IMR-90 (cell line): ENCODE data around the gene RHEX.

Experiments
- FOS ChIP-seq: fragments of 150-350 bp; IDR thresholded peaks from 2 replicates; pipeline ENCODE4 v1.6.1; 2016; ENCODE audit warnings: low read depth, low read length
- NFE2L2 ChIP-seq: fragments of 150-350 bp; IDR thresholded peaks from 2 replicates; pipeline ENCODE4 v1.6.1; 2016; ENCODE audit warnings: low read depth, mild to moderate bottlenecking, low read length
- POLR2A ChIP-seq: IDR thresholded peaks from 2 replicates; pipeline ENCODE4 v1.6.1; 2012; ENCODE audit warnings: mild to moderate bottlenecking, low read depth, low read length
- TF ChIP-seq, protein P1 (sequence below): conservative IDR thresholded peaks from 2 replicates; pipeline ENCODE4 v1.5.1; 2012; ENCODE audit warnings: mild to moderate bottlenecking, low read depth, low read length, improper control_type of control experiment

DNA sequence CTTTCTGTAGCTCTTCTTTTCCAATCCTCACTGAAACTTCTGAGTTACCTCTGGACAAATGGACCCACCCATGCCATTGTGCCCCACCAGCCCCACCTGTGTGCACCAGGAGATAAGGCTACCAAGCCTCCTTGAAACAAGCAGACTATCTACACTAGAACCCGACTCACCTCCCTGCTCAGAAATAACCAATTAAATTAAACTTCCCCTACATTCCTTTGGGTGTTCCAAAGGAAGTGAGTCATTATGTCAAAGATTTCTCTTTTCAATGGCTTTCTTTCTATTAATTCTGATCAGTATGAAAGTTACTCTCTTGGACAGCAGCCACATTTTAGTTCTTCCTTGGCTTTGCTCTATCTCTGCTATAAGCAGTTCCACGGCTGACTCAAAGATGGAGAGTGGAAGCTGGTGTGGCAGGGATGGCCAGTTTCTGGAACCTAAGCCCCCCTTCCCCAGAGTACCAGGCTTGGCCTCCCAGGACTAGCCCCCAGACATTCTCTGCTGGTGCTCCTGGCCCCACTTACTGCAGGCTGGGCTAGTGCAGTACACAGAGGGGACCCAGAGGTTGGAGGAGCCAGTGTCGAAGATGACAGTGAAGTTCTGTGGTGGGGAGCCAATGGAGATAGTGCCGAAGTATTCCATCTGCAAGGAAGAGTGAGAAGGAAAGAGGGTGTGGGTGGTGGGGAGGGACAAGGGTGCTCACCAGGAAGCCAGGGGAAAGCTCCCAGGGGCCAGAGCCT is 31.2 kb upstream of the RHEX start:
- TF ChIP-seq, protein P1, sequence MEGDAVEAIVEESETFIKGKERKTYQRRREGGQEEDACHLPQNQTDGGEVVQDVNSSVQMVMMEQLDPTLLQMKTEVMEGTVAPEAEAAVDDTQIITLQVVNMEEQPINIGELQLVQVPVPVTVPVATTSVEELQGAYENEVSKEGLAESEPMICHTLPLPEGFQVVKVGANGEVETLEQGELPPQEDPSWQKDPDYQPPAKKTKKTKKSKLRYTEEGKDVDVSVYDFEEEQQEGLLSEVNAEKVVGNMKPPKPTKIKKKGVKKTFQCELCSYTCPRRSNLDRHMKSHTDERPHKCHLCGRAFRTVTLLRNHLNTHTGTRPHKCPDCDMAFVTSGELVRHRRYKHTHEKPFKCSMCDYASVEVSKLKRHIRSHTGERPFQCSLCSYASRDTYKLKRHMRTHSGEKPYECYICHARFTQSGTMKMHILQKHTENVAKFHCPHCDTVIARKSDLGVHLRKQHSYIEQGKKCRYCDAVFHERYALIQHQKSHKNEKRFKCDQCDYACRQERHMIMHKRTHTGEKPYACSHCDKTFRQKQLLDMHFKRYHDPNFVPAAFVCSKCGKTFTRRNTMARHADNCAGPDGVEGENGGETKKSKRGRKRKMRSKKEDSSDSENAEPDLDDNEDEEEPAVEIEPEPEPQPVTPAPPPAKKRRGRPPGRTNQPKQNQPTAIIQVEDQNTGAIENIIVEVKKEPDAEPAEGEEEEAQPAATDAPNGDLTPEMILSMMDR, result no peak
- no peak for TF ChIP-seq NFE2L2
- TF ChIP-seq POLR2A, result no peak
- no peak for TF ChIP-seq FOS
